ENCODE measurements around the gene ANK2.

- no peak for TF ChIP-seq CTCF (IDR thresholded peaks at IDR 0.05)
- no peak for TF ChIP-seq POLR2A (IDR thresholded peaks at IDR 0.05)
These were observed 362.1 kb downstream of the ANK2 start for GRCh38 chr4:113411496-113411938.
